Measurements from ENCODE around the gene SLC35F3.
"Not testable (repeated sequence)": the region's sequence is repeated elsewhere in the genome, so short reads cannot be mapped to it uniquely, and the experiment has no call there.

SLC35F3 gene

DNA sequence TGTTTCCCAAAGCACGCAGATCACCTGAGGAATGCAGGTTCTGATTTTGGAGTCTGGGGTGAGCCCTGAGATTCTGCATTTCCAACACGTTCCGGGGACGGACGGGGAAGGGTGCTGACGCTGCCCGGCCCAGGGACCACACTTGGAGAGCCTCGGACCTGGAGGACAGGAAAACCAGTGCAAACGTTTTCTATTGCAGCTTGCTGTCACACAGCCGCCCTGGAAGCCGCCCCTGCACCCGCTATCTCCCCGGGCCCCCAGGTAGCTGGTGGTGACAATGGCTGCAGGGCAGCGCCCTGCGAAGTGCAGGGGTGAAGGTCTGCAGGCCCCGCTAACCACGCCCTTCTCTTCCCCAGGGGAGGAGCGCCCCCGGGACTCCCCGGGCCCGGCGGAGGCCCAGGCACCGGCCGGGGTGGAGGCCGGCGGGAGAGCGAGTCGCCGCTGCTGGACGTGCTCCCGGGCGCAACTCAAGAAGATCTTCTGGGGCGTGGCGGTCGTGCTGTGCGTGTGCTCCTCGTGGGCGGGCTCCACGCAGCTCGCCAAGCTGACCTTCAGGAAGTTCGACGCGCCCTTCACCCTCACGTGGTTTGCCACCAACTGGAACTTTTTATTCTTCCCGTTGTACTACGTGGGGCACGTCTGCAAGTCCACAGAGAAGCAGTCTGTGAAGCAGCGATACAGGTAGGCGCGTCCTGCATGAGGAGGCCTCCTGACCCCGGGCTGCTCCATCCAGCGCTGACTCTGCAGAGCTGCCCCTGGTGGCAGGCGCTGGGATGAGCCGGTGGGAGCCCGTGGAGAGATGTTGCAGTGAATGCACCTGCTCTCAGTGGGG is 326.8 kb downstream of the SLC35F3 start:
- DNase-seq: peak; percentile 29

GRCh38 chr1:234231893-234232276 is 327.4 kb downstream of the SLC35F3 start:
- DNase-seq: no peak

DNA sequence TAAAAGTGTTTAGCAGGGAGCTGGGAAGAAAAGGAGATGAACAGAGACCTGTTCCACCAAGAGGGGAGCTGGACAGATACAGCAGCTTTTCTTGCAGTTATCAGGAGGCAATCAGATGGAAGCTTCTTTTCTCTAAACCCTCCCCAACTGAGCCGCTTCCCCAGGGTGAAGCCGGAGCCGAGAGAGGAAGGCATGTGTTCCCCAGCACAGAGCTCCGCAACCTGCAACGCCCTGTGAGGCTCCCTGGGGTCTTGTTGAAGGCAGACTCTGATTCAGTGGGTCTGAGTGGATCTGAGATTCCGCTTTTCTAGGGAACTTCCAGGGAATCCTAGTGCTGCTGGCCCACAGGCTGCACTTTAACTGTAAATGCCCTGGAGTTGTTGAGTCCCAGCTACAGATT is 329.7 kb downstream of the SLC35F3 start:
- DNase-seq: no peak

DNA sequence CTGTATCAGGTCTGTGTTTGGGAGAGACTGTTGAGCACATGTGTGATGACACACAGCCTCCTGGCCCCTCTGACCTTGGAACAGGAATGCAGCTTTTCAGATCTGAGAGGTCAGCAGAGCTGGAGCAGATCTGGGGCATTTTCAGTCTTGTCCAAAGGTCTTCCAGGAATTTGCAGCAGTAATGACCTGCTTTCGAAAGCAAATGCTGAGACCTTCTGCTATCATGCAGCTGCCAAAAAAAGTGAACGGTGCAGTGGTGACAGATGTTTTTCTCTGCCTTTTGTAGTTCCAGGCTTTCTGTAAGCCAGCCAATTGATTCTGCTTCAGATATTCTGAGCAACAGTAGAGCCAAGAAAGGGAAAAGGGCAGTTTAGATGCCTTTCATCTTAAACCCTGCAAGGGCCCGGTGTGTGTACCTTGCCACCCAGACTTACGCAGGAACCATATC is 331.0 kb downstream of the SLC35F3 start:
- DNase-seq: no peak

DNA sequence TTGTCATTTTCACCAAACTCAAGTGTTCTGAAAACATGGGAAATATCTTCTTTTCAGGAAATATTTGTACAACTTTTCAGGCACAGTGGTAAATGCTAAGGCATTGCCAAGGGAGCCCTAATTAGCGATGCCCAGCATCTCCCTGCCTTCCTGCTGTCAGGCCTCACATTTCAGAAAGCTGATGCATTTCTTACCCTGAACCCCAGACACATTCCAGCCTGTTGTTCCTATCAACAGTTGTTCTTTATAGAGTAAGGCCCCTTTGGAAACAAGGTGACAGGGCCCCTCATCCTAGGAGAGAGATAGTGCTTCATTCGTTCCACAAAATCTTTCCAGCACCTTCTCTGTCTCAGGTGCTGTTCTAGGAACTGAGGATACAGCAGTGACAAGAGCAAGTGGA is 332.9 kb downstream of the SLC35F3 start:
- DNase-seq: no peak

DNA sequence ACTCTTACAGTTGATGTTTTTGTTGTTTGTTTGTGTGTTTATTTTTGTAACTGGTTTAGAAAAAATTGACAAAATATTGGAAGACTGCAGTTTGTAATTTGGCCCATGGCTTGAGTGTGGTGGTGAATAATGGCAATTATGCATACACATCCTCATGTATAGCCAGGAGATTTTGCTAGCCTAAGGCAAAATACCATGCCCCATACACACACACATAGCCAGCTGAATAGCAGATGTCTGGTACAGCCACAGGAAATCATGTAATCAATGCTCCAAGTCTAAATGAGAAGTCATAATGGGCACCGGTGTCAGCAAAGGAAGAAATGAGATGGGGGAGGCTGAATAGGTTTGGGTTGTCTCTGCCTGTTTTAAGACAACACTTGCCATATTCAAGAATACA is 333.6 kb downstream of the SLC35F3 start:
- DNase-seq: no peak

- no peak for DNase-seq
Measured at GRCh38 chr1:234239515-234239914, 335.0 kb downstream of the SLC35F3 start.

DNA sequence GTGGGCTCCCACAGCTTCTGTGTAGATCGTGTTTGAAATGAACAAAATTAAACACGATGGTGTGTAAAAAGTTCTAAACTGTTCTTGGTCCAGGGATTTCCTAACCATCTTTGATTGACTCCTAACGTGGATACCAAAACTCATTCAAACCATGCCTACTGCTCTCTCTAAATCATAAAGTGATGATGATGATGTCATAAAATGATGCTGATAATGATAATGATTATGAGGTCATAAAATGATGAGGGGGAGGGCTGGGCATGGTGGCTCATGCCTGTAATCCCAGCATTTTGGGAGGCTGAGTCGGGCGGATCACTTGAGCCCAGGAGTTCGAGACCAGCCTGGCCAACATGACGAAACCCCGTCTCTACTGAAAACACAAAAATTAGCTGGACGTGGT is 335.5 kb downstream of the SLC35F3 start:
- no peak for DNase-seq

DNA sequence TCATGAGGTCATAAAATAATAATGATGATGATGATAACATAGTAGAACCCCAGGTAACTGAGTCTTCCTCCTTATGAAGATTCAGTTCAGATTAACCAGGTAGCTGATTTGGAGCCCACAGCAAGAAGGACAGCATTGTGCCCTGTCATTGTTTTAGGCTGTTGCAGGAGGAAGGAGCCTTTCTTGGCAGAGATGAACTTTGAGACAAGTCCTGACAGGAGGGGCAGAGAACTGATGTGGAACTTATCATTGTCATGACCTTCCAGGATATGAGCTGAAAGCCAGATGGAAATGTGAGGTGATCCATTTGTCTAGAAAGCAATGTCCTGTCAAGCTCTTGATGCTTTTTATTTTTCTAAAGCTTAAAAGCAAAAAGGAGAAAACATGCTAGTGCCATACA is 336.2 kb downstream of the SLC35F3 start:
- no peak for DNase-seq

- DNase-seq: no peak
Measured at GRCh38 chr1:234241941-234242490, 337.5 kb downstream of the SLC35F3 start.

- no peak for DNase-seq
Measured at GRCh38 chr1:234243521-234244260, 339.2 kb downstream of the SLC35F3 start.

DNA sequence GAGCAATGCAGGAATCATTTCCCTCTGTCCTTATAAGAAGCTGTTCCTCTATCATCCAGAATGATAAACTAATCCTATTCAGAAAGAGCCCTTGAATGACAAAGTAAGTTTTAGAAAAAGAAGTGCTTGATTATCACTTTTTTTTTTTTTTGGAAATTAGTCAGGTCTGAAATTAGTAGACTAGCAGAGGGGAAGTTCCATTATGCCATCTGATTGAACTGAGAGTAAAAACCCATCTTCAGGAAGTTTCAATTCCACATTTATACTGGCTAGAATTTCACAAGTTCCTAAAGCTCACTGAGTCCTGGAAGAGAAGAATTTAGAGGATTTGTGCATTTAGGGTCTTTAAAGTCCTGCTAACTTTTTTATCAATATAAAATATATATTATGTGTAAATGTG is 340.0 kb downstream of the SLC35F3 start:
- no peak for DNase-seq

DNA sequence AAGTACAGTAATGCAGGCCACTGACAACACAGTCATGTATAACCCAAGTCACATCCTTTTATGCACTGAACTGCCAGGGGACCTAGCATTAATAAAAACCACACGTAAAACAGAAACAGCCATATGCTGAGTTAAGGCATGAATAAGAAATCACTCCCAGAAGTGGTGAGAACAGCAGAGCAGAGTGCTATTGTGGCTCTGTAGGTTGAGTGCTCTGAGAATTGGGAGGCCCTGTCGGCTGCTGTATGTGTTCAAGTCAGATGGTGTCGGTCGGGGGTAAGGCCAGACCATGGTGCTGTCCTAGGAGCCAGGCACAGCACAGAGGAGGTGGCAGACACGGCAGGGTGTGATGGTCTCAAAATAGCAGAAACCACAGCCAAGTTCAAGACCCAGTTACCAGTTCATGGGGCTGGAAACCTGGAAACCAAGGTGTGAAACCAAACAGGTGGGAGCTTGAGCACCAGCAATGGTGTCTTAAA is 342.2 kb downstream of the SLC35F3 start:
- DNase-seq: no peak

DNA sequence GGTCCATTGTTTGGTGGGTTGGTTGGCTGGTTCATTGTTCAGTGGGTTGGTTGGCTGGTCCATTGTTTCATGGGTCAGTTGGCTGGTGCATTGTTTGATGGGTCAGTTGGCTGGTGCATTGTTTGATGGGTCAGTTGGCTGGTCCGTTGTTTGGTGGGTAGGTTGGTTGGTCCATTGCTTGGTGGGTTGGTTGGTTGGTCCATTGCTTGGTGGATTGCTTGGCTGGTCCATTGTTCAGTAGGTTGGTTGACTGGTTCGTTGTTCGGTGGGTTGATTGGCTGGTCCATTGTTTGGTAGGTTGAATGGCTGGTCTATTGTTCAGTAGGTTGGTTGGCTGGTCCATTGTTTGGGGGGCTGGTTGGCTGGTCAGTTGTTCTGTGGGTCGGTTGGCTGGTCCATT is 343.3 kb downstream of the SLC35F3 start:
- not testable (repeated sequence) for DNase-seq

GRCh38 chr1:234250747-234251146 is 346.3 kb downstream of the SLC35F3 start:
- DNase-seq: no peak

DNA sequence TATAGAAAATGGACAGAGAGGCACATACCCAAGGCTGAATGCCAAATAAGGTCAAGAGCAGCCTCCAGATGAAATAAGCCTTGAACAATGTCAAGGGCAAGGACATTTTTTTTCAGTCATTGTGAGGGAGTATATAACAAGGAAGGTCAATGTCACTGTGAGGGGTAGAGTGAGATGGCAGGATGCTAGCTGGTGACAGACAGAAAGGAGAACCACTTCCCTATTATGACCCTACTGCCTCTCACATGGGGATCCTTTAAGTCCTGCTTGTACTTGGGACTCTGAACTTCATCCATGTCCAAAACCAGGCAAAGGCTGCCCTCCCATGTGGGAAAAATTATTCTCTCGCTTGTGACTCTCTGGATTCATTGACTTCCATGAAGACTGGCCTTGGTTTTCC is 349.3 kb downstream of the SLC35F3 start:
- DNase-seq: no peak

DNA sequence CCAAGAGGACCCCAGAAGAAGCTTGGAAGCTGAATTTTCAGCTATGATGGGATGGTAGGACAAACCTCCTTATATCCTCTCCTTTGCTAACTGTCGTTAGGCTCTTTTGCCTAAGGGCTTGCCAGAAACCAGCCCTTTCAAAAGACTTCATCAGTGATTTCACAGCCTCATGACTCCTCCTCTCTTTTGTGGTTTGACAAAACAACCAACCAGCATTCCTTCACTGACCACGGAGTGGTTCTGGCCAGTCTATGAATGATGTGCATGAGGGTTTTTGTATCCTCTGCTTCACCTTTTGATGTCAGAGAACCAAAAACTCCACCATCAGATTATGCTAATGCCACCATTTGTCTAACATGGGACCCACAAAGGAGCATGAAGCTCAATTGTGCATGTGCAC is 351.9 kb downstream of the SLC35F3 start:
- DNase-seq: no peak

DNA sequence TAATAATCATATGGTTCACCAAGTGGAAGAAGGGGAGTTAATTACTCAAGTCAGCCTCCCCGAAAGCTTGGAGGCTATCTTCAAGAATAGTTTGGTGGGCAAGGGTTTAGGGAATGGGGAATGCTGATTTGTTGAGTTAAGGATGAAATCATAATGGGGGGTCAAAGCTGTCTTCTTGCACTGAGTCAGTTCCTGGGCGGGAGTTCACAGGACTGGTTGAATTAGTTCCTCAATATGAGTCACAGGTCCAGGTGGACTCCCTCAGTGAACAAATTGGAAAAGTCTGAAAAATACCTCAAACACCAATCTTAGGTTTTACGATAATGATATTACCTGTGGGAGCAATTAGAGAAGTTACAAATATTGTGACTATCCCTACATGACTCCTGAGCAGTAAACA is 353.6 kb downstream of the SLC35F3 start:
- no peak for DNase-seq

GRCh38 chr1:234260578-234260977 is 356.1 kb downstream of the SLC35F3 start:
- no peak for DNase-seq

- no peak for DNase-seq
Measured at GRCh38 chr1:234261545-234261944, 357.1 kb downstream of the SLC35F3 start.

DNA sequence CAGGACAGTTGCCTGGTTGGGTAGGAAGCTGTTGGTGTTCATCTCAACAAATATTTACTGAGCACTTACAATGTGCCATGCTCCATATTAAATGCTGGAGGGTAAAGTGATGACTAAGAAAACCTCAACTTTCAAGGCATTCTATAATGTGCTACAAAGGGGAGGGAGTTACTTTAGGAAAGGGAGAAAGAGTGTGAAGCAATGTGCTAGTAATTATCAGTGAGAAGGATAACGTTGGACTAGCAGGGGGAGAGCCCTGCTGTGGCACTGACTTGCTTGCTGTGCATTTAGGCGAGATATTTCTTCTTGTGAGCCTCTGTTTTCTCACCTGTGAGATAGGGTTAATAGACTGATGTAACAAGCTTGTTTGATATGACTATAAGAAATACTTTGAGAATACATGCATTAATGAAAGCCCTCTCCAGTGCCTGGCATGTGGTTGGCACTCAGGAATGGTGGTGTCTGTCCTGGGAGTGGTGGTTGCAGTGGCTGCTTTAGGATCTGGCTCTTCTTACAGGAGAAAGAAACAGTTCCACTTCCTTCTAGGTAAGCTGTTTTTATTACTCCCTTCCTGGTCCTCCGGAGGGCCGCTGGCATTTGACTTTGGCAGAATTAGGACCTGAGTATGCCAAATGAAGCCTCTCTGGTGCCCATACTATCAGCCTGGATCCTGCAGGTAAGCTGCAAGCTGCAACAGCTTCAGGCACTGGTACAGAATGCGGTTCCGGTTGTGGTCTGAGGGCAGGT is 357.7 kb downstream of the SLC35F3 start:
- no peak for DNase-seq

- DNase-seq: no peak
Measured at GRCh38 chr1:234262754-234263105, 358.3 kb downstream of the SLC35F3 start.

DNA sequence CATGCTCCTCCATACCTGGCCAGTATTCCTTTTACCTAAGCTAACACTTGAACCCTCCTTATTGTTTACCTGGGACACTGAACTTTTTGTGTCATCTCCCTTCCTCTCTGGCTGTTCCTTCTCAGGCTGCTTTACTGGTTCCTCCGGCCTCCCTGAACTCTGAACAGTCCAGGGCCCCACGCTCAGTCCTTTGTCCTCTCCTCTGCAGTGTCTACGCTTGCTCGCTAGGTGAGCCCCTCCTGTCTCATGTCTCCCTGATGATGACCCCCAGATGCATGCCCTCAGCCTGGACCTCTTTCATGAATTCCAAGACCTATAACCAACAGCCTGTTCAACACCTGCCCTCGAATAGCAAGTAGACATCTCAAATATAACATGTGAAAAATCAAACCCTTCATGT is 360.4 kb downstream of the SLC35F3 start:
- no peak for DNase-seq

Data from CD4-positive, alpha-beta T cell treated with Interleukin-15 for 1 hour (primary cell).